Measurements from ENCODE around the gene ALKBH4.
"Not testable (repeated sequence)": the region's sequence is repeated elsewhere in the genome, so short reads cannot be mapped to it uniquely, and the experiment has no call there.

Gene ALKBH4

GRCh38 chr7:102427019-102427405 is 37.7 kb downstream of the ALKBH4 start:
- DNase-seq (ENCODE audit: low read depth in 2 of 2): no peak

- DNase-seq (ENCODE audit: low read depth in 2 of 2): peak; percentile 63
Measured at GRCh38 chr7:102426268-102427018, 38.2 kb downstream of the ALKBH4 start.

DNA sequence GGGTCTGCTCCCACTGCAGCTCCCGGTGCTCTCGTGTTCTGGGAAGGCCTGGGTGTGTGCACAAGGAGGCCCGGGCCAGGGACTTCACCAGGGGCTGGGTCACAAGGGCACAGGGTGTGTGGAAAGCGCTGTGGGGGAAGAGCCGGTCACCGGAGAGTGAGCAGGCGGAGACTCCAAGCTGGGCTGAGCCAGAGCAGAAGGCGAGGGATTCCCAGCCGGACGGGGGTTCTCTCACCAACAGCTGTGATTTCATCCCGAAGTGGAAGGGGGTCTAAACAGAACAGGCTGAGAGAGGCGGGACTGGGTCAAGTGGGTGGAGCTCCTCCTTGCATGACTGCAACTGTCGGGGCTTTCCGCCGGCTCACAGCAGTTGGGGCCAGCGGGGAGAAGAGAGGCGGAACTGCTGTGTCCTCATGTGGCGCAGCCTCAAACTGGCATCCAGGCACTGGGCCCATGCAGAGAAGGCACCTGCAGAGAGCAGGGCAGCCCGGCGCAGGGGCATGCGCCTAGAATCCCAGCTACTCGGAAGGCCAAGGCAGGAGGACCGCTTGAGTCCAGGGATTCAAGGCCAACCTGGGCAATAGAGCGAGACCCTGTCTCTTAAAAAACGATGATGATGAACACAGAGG is 38.9 kb downstream of the ALKBH4 start:
- DNase-seq (ENCODE audit: low read depth in 2 of 2): peak; percentile 66 to 72

DNA sequence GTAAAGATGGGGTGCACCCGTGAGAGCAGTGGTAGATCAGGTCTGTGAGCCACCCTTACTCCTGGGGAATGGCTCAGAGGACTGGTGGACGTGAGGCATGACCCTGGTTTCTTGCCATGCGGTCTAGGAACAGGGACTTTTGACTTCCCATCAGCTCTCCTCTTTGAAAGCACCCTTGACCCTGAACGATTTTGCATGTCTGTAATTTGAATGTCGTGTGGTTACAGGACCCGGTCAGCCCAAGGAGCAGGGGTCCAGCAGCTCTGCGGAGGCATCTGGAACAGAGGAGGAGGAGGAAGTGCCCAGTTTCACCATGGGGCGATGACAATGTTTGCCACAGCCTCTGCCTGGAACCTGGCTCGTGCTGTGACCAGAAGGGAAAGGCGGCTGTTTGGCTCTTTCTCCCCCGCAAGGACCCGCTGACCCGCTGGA is 39.9 kb downstream of the ALKBH4 start:
- DNase-seq (ENCODE audit: low read depth in 2 of 2): no peak

GRCh38 chr7:102424129-102424551 is 40.5 kb downstream of the ALKBH4 start:
- no peak for DNase-seq (ENCODE audit: low read depth in 2 of 2)

- no peak for DNase-seq (ENCODE audit: low read depth in 2 of 2)
Measured at GRCh38 chr7:102421706-102422240, 42.9 kb downstream of the ALKBH4 start.

- no peak for DNase-seq (ENCODE audit: low read depth in 2 of 2)
Measured at GRCh38 chr7:102418592-102418991, 46.1 kb downstream of the ALKBH4 start.

- no peak for DNase-seq (ENCODE audit: low read depth in 2 of 2)
Measured at GRCh38 chr7:102417105-102417504, 47.6 kb downstream of the ALKBH4 start.

DNA sequence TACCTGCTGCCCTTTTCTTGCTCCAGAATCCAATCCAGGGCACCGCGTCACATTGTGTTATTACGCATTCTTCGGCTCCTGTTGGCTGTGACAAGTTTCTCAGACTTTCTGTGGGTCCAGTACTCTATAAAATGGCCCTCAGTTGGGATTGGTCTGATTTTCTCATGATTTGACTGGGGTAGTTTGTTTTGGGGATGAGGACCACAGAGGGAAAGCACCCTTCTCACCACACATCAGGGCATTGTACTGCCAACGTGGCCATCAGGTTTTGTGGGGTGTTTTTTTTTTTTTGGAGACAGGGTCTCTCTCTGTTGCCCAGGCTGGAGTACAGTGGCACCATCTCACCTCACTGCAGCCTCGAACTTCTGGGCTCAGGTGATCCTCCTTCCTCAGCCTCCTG is 48.3 kb downstream of the ALKBH4 start:
- DNase-seq (ENCODE audit: low read depth in 2 of 2): no peak

- peak in 1 of 2 donors; percentile 32 for DNase-seq (ENCODE audit: low read depth in 2 of 2)
Measured at GRCh38 chr7:102415685-102416225, 48.9 kb downstream of the ALKBH4 start.

DNA sequence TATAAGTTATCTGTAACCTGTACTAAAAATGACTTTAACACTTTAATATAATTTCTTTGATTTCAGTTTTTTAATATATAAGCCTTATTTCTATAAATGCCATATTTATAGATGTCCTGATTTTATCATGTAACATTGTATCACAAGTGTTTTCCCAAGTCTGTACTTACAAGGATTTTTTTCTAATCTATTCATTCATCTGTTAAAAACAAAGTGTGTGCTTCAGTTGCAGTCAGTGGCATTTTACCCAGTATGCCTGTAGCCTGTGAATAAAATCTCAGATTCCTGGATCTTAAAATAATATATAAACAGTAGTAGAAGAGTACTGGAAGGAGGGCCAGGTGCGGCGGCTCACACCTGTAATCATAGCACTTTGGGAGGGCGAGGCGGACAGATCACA is 51.1 kb downstream of the ALKBH4 start:
- no peak for DNase-seq (ENCODE audit: low read depth in 2 of 2)

DNA sequence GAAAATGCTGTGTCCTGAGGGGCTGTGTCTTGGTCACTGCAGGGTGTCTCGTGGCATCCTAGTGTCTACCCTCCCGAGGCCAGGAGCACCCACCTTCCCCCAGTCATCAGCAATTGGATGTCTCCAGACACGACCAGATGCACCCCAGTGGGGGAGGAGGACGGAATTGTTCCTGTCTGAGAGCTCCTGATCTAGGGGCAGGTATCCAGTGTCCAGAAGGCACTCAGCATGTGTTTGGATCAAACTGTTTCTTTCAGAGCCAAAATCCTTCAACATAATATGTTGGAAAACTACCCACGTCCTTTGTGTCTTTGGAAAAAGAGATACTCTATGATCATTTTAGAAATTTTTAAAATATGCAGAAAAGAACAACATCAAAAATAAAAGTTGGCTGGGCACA is 51.6 kb downstream of the ALKBH4 start:
- DNase-seq (ENCODE audit: low read depth in 2 of 2): no peak

DNA sequence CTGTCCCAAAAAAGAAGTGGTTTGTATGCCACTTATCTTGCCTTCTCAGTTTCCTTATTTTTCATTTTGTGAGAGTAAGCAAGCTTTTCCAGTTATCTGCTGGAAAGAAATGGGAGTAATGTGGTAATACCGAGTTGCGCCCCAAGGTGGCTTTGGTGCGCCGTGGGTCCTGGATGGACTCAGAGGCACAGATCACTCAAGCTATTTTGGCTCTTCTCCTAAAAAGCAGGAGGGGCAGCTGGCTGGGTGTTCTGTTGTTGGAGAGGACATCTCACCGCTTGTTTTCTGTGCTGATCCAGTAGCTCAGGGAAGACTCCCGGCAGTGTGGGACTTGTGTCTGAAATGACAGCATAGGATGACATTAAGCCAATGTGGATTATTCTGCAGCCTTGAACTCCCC is 52.1 kb downstream of the ALKBH4 start:
- DNase-seq (ENCODE audit: low read depth in 2 of 2): no peak

- DNase-seq (ENCODE audit: low read depth in 2 of 2): no peak
Measured at GRCh38 chr7:102410918-102411317, 53.7 kb downstream of the ALKBH4 start.

DNA sequence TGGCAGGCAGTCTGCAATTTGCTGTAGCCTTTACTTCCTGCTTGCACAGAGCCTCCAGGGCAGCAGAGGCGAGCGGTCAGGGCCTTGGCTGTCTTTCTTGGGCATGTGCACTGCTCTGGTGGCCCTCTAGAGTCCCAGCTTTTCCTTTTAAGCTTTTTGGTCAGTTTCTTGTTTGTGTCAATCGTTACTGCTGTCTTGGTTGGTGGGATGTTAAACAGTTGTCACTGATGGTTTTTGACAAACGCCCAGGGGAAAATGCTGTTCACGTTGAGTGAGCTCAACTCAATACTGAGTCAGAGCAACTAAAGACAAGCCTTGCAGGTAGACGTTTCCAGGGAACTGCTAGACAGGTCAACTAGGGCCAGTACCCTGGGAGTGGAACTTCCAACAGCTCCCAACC is 54.5 kb downstream of the ALKBH4 start:
- no peak for DNase-seq (ENCODE audit: low read depth in 2 of 2)

GRCh38 chr7:102409340-102409739 is 55.3 kb downstream of the ALKBH4 start:
- no peak for DNase-seq (ENCODE audit: low read depth in 2 of 2)

- DNase-seq (ENCODE audit: low read depth in 2 of 2): not testable (repeated sequence)
Measured at GRCh38 chr7:102408530-102408929, 56.1 kb downstream of the ALKBH4 start.

DNA sequence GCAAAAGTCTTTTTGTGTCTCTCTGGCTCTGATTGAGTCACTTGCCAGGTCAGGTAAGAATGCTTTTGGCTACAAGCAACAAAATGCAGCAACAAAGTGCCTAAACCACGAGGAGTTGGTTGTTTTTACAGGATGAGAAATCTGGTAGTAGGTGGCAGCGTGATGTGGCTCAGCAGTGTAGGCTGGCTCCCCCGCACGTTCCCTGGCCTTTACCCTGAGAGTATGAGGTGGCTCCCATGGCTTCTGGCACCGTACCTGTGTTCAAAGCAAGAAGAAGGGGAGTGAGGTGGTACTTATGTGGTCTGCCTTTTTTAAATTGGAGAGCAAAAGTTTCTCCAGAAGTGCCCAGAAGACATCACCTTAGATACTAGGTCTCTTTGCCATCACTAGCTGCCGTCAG is 56.8 kb downstream of the ALKBH4 start:
- no peak for DNase-seq (ENCODE audit: low read depth in 2 of 2)

All from activated CD4-positive, alpha-beta T cell treated with anti-CD3 and anti-CD28 coated beads for 24 hours (primary cell).